Adrenal gland (tissue), 5 donors: ENCODE data around the gene CERS2.

Source experiments
- CTCF ChIP-seq, 6 experiments: fragments of 450-650 bp in 4 of 6; fragments of 200-600 bp in 2 of 6; sonication (generic) in 1 of 6; IDR thresholded peaks; 1 replicate in 5 of 6; 2 replicates in 1 of 6; pipeline versions ENCODE4 v1.5.1 to v1.8.0; 2016 to 2021; ENCODE audit warnings: antibody characterized with exemption in 6 of 6, mild to moderate bottlenecking in 2 of 6, moderate library complexity in 1 of 6
- POLR2A ChIP-seq, 2 donors: fragments of 450-650 bp; IDR thresholded peaks; one replicate each; pipeline ENCODE4 v1.6.1; 2017; ENCODE audit warnings: antibody characterized with exemption in 2 of 2, mild to moderate bottlenecking in 2 of 2, moderate library complexity in 1 of 2
- donor health status: DM: no; HTN: no; CAD: no.

- no peak for TF ChIP-seq CTCF (IDR thresholded peaks at IDR 0.05)
- no peak for TF ChIP-seq POLR2A (IDR thresholded peaks at IDR 0.05)
Measured at GRCh38 chr1:150963321-150964163, 11.1 kb downstream of the CERS2 start.
